ENCODE results near the gene SLC10A7.

DNA sequence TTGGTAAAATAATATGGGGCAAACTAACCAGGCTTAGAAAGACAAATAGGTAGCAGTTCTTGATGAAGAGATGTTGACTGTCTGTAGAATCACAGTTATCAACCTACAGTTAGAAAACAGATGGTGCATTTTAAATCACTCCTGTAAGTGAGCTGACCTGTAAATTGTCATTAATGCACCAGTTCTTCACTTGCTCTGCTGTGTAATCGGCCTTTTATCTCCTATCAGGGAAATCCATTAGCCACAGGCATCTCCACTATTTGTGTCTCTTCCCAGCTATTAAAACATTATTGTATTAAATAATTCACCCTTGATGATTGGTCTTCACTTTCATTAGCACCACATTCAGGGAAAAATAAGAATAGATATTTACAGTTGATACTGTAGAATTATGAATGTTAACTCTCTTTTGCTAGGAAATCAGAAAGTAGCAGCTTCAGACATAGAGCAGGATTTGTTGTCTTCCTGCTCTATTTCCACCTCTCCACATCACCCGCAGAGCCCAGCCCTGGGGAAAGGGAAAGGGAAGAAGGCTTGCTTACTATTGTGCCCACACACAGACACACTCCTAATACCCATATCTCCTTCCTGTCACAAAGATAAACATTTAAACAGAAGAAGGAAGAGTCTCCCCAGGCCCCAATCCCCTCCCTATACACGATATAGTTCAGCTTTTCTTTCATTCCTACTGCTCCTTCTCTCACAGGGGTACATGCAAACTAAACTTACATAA lies 210.3 kb downstream of the SLC10A7 start:
- TF ChIP-seq EZH2 (IDR thresholded peaks at IDR 0.05; ENCODE audit: borderline replicate concordance) (no peak), EZH2phosphoT487 (IDR thresholded peaks at IDR 0.05; ENCODE audit: low read depth, severe bottlenecking, unreplicated experiment) (no peak)
- TF ChIP-seq, protein P1, sequence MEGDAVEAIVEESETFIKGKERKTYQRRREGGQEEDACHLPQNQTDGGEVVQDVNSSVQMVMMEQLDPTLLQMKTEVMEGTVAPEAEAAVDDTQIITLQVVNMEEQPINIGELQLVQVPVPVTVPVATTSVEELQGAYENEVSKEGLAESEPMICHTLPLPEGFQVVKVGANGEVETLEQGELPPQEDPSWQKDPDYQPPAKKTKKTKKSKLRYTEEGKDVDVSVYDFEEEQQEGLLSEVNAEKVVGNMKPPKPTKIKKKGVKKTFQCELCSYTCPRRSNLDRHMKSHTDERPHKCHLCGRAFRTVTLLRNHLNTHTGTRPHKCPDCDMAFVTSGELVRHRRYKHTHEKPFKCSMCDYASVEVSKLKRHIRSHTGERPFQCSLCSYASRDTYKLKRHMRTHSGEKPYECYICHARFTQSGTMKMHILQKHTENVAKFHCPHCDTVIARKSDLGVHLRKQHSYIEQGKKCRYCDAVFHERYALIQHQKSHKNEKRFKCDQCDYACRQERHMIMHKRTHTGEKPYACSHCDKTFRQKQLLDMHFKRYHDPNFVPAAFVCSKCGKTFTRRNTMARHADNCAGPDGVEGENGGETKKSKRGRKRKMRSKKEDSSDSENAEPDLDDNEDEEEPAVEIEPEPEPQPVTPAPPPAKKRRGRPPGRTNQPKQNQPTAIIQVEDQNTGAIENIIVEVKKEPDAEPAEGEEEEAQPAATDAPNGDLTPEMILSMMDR (IDR thresholded peaks at IDR 0.05; ENCODE audit: poor library complexity): no peak
